ENCODE measurements around the gene C11orf54.
"Not testable (repeated sequence)": the region's sequence is repeated elsewhere in the genome, so short reads cannot be mapped to it uniquely, and the experiment has no call there.

C11orf54 gene

GRCh38 chr11:93743291-93743690 is 1.8 kb downstream of the C11orf54 start:
- H3K4me3 ChIP-seq (ENCODE audit: low read depth, low read length): no peak overlapping the region
- no peak overlapping the region for H2AFZ ChIP-seq (ENCODE audit: insufficient read depth, low read length, poor library complexity)
- H3K4me1 ChIP-seq (ENCODE audit: control insufficient read depth in 1 of 2, insufficient read depth in 2 of 2, low read length in 2 of 2): peaks cover 0 to 3% of the 10 kb centered on the region in 2 experiments
- H2AK5ac ChIP-seq (ENCODE audit: low read length): no peak overlapping the region
- peaks cover 4 to 12% of the 10 kb centered on the region in 2 experiments for H3K36me3 ChIP-seq (ENCODE audit: control insufficient read depth in 1 of 2, insufficient read depth in 2 of 2, low read length in 2 of 2)
- no peaks in the 10 kb centered on the region for H3K9me3 ChIP-seq (ENCODE audit: insufficient read depth, low read depth, low read length)
- no peak overlapping the region for H4K12ac ChIP-seq (ENCODE audit: low read depth, low read length)
- no peak overlapping the region for H3K27ac ChIP-seq (ENCODE audit: low read depth, low read length)
- H3K79me2 ChIP-seq (ENCODE audit: control insufficient read depth, insufficient read depth, low read length, poor library complexity): peaks cover 14% of the 10 kb centered on the region
- no peaks in the 10 kb centered on the region for H3K27me3 ChIP-seq (ENCODE audit: insufficient read depth, low read length)
- H3K4me2 ChIP-seq (ENCODE audit: low read length): no peak overlapping the region
- H4K91ac ChIP-seq (ENCODE audit: low read depth, low read length): no peak overlapping the region
- H3K9ac ChIP-seq (ENCODE audit: low read length): no peak overlapping the region
- no peak overlapping the region for H3K14ac ChIP-seq (ENCODE audit: low read length)
- no peak overlapping the region for H3K23ac ChIP-seq (ENCODE audit: low read length)
- H4K8ac ChIP-seq (ENCODE audit: low read depth, low read length): no peak overlapping the region
- H3K79me1 ChIP-seq (ENCODE audit: low read length): peaks cover 13% of the 10 kb centered on the region
- DNase-seq: no peak
- H2BK5ac ChIP-seq (ENCODE audit: low read depth, low read length, poor library complexity): no peak overlapping the region
- H2BK120ac ChIP-seq (ENCODE audit: insufficient read depth, low read length, poor library complexity): no peak overlapping the region
- H2BK12ac ChIP-seq (ENCODE audit: low read length): no peak overlapping the region
- no peak overlapping the region for H3K18ac ChIP-seq (ENCODE audit: low read length)
- H3K4ac ChIP-seq (ENCODE audit: low read depth, low read length): no peak overlapping the region
- WGBS (ENCODE audit: extremely low coverage, insufficient coverage, insufficient read length): no CpG with 5 or more reads among the region's 23 CpGs

DNA sequence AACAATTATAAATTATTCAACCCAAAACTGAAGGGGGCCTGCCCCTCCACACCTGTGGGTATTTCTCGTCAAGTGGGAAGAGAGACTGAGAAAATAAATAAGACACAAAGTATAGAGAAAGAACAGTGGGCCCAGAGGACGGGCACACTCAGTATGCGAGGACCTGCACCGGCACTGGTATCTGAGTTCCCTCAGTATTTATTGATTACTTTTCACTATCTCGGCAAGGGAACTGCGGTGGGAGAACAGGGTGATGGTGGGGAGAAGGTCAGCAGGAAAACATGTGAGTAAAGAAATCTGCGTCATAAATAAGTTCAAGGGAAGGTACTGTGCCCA is 3.2 kb downstream of the C11orf54 start:
- no peak overlapping the region for H2AFZ ChIP-seq (ENCODE audit: insufficient read depth, low read length, poor library complexity)
- no peak overlapping the region for H3K4me3 ChIP-seq (ENCODE audit: low read depth, low read length)
- peaks cover 13% of the 10 kb centered on the region for H3K79me1 ChIP-seq (ENCODE audit: low read length)
- no peak overlapping the region for H4K12ac ChIP-seq (ENCODE audit: low read depth, low read length)
- H3K79me2 ChIP-seq (ENCODE audit: control insufficient read depth, insufficient read depth, low read length, poor library complexity): peaks cover 14% of the 10 kb centered on the region
- H3K14ac ChIP-seq (ENCODE audit: low read length): no peak overlapping the region
- no peak overlapping the region for H2BK12ac ChIP-seq (ENCODE audit: low read length)
- H3K36me3 ChIP-seq (ENCODE audit: control insufficient read depth in 1 of 2, insufficient read depth in 2 of 2, low read length in 2 of 2): peaks cover 4 to 8% of the 10 kb centered on the region in 2 experiments
- H3K4me1 ChIP-seq (ENCODE audit: control insufficient read depth in 1 of 2, insufficient read depth in 2 of 2, low read length in 2 of 2): peaks cover 0 to 3% of the 10 kb centered on the region in 2 experiments
- no peak overlapping the region for H2BK5ac ChIP-seq (ENCODE audit: low read depth, low read length, poor library complexity)
- no peak overlapping the region for H3K18ac ChIP-seq (ENCODE audit: low read length)
- no peak for DNase-seq
- no peak overlapping the region for H4K8ac ChIP-seq (ENCODE audit: low read depth, low read length)
- no peak overlapping the region for H4K91ac ChIP-seq (ENCODE audit: low read depth, low read length)
- H2AK5ac ChIP-seq (ENCODE audit: low read length): no peak overlapping the region
- H3K23ac ChIP-seq (ENCODE audit: low read length): no peak overlapping the region
- no peaks in the 10 kb centered on the region for H3K9me3 ChIP-seq (ENCODE audit: insufficient read depth, low read depth, low read length)
- no peaks in the 10 kb centered on the region for H3K27me3 ChIP-seq (ENCODE audit: insufficient read depth, low read length)
- H3K4me2 ChIP-seq (ENCODE audit: low read length): no peak overlapping the region
- no peak overlapping the region for H3K4ac ChIP-seq (ENCODE audit: low read depth, low read length)
- no peak overlapping the region for H2BK120ac ChIP-seq (ENCODE audit: insufficient read depth, low read length, poor library complexity)
- WGBS (ENCODE audit: extremely low coverage, insufficient coverage, insufficient read length): no CpG with 5 or more reads among the region's 7 CpGs
- H3K9ac ChIP-seq (ENCODE audit: low read length): no peak overlapping the region
- no peak overlapping the region for H3K27ac ChIP-seq (ENCODE audit: low read depth, low read length)

- H3K27me3 ChIP-seq (ENCODE audit: insufficient read depth, low read length); H4K12ac ChIP-seq (ENCODE audit: low read depth, low read length); H2AK5ac ChIP-seq (ENCODE audit: low read length); H4K91ac ChIP-seq (ENCODE audit: low read depth, low read length); H3K23ac ChIP-seq (ENCODE audit: low read length); H3K14ac ChIP-seq (ENCODE audit: low read length); H4K8ac ChIP-seq (ENCODE audit: low read depth, low read length); H3K4me3 ChIP-seq (ENCODE audit: low read depth, low read length); H3K9me3 ChIP-seq (ENCODE audit: insufficient read depth, low read depth, low read length); H2BK12ac ChIP-seq (ENCODE audit: low read length); H2AFZ ChIP-seq (ENCODE audit: insufficient read depth, low read length, poor library complexity); H2BK5ac ChIP-seq (ENCODE audit: low read depth, low read length, poor library complexity); H3K9ac ChIP-seq (ENCODE audit: low read length); H3K27ac ChIP-seq (ENCODE audit: low read depth, low read length); H2BK120ac ChIP-seq (ENCODE audit: insufficient read depth, low read length, poor library complexity); H3K36me3 ChIP-seq (ENCODE audit: control insufficient read depth in 1 of 2, insufficient read depth in 2 of 2, low read length in 2 of 2); H3K4me1 ChIP-seq (ENCODE audit: control insufficient read depth in 1 of 2, insufficient read depth in 2 of 2, low read length in 2 of 2); H3K18ac ChIP-seq (ENCODE audit: low read length); H3K4me2 ChIP-seq (ENCODE audit: low read length); H3K4ac ChIP-seq (ENCODE audit: low read depth, low read length): not testable (repeated sequence)
- WGBS (ENCODE audit: extremely low coverage, insufficient coverage, insufficient read length): no CpG with 5 or more reads among the region's 12 CpGs
- DNase-seq: peak in 1 of 2 donors; percentile 19
- peaks cover 10% of the 10 kb centered on the region for H3K79me1 ChIP-seq (ENCODE audit: low read length)
- peaks cover 11% of the 10 kb centered on the region for H3K79me2 ChIP-seq (ENCODE audit: control insufficient read depth, insufficient read depth, low read length, poor library complexity)
These were observed 3.7 kb downstream of the C11orf54 start for GRCh38 chr11:93745005-93745755.

DNA sequence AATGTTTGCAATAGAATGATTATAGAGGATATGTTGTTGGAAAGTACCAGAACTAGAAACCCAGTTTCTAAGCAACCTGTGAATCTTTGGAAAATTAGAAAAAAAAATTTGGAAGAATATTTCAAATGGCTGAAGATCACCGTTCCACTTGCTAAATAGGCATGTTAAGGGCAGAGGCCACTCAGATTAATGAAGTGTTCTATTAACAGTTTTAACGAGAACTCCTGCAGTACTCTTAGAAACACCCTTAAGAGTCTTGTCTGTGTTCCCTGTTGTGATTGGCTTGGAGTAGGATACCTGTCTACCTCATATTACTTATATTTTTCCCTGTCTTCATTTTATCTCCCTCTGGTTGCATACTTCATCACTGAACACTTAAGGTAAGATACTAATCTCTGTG is 4.6 kb downstream of the C11orf54 start:
- DNase-seq: no peak
- H3K4me3 ChIP-seq (ENCODE audit: low read depth, low read length): no peak overlapping the region
- peaks cover 6% of the 10 kb centered on the region for H3K79me2 ChIP-seq (ENCODE audit: control insufficient read depth, insufficient read depth, low read length, poor library complexity)
- H3K4ac ChIP-seq (ENCODE audit: low read depth, low read length): no peak overlapping the region
- no peak overlapping the region for H2BK120ac ChIP-seq (ENCODE audit: insufficient read depth, low read length, poor library complexity)
- no peaks in the 10 kb centered on the region for H3K9me3 ChIP-seq (ENCODE audit: insufficient read depth, low read depth, low read length)
- no peak overlapping the region for H4K91ac ChIP-seq (ENCODE audit: low read depth, low read length)
- H3K18ac ChIP-seq (ENCODE audit: low read length): no peak overlapping the region
- no peak overlapping the region for H3K23ac ChIP-seq (ENCODE audit: low read length)
- H3K14ac ChIP-seq (ENCODE audit: low read length): no peak overlapping the region
- no peak overlapping the region for H2AK5ac ChIP-seq (ENCODE audit: low read length)
- H4K8ac ChIP-seq (ENCODE audit: low read depth, low read length): no peak overlapping the region
- WGBS (ENCODE audit: extremely low coverage, insufficient coverage, insufficient read length): no CpG with 5 or more reads among the region's 2 CpGs
- H3K4me1 ChIP-seq (ENCODE audit: control insufficient read depth in 1 of 2, insufficient read depth in 2 of 2, low read length in 2 of 2): peaks cover 0 to 3% of the 10 kb centered on the region in 2 experiments
- H3K79me1 ChIP-seq (ENCODE audit: low read length): peaks cover 6% of the 10 kb centered on the region
- H3K9ac ChIP-seq (ENCODE audit: low read length): no peak overlapping the region
- H2AFZ ChIP-seq (ENCODE audit: insufficient read depth, low read length, poor library complexity): no peak overlapping the region
- H3K27ac ChIP-seq (ENCODE audit: low read depth, low read length): no peak overlapping the region
- no peak overlapping the region for H2BK5ac ChIP-seq (ENCODE audit: low read depth, low read length, poor library complexity)
- no peak overlapping the region for H3K4me2 ChIP-seq (ENCODE audit: low read length)
- peaks cover 3 to 8% of the 10 kb centered on the region in 2 experiments for H3K36me3 ChIP-seq (ENCODE audit: control insufficient read depth in 1 of 2, insufficient read depth in 2 of 2, low read length in 2 of 2)
- H2BK12ac ChIP-seq (ENCODE audit: low read length): no peak overlapping the region
- no peak overlapping the region for H4K12ac ChIP-seq (ENCODE audit: low read depth, low read length)
- no peaks in the 10 kb centered on the region for H3K27me3 ChIP-seq (ENCODE audit: insufficient read depth, low read length)
